Measurements from ENCODE around the gene PARD3B. TPM values are rescaled to one million over a fixed set of nuclear protein-coding genes. Genes with fewer than 3 reads are reported as not detected.

PARD3B gene
- polyA plus RNA-seq, 1 donor: 14.0 TPM

GRCh38 chr2:205290299-205290698 lies 745.0 kb downstream of the PARD3B start:
- H3K4me1 ChIP-seq (ENCODE audit: control insufficient read depth, insufficient read depth, low read length): no peaks in the 10 kb centered on the region
- H3K9me3 ChIP-seq (ENCODE audit: control insufficient read depth, low read depth, low read length): peaks cover 3% of the 10 kb centered on the region
- H3K36me3 ChIP-seq (ENCODE audit: control insufficient read depth, insufficient read depth, low read length): no peaks in the 10 kb centered on the region
- no CpG with 5 or more reads among the region's 1 CpG for WGBS (ENCODE audit: insufficient coverage, low lambda C conversion rate)
- no peak for DNase-seq
- H3K4me3 ChIP-seq (ENCODE audit: low read length): no peak overlapping the region
- H3K27me3 ChIP-seq (ENCODE audit: control insufficient read depth, insufficient read depth, low read length): no peaks in the 10 kb centered on the region
- no peak overlapping the region for H3K27ac ChIP-seq (ENCODE audit: low read length)

GRCh38 chr2:205292665-205293295 lies 747.5 kb downstream of the PARD3B start:
- H3K27ac ChIP-seq (ENCODE audit: low read length): no peak overlapping the region
- 100% methylated on average over 1 of the region's 1 CpG for WGBS (ENCODE audit: insufficient coverage, low lambda C conversion rate)
- no peak overlapping the region for H3K4me3 ChIP-seq (ENCODE audit: low read length)
- no peaks in the 10 kb centered on the region for H3K4me1 ChIP-seq (ENCODE audit: control insufficient read depth, insufficient read depth, low read length)
- DNase-seq: no peak
- H3K27me3 ChIP-seq (ENCODE audit: control insufficient read depth, insufficient read depth, low read length): no peaks in the 10 kb centered on the region
- H3K9me3 ChIP-seq (ENCODE audit: control insufficient read depth, low read depth, low read length): peaks cover 3% of the 10 kb centered on the region
- H3K36me3 ChIP-seq (ENCODE audit: control insufficient read depth, insufficient read depth, low read length): no peaks in the 10 kb centered on the region

GRCh38 chr2:205293559-205293958 lies 748.3 kb downstream of the PARD3B start:
- Histone ChIP-seq H3K4me1 (ENCODE audit: control insufficient read depth, insufficient read depth, low read length) (no peaks in the 10 kb centered on the region), H3K36me3 (ENCODE audit: control insufficient read depth, insufficient read depth, low read length) (no peaks in the 10 kb centered on the region), H3K9me3 (ENCODE audit: control insufficient read depth, low read depth, low read length) (peaks cover 3% of the 10 kb centered on the region), H3K27me3 (ENCODE audit: control insufficient read depth, insufficient read depth, low read length) (no peaks in the 10 kb centered on the region), H3K27ac (ENCODE audit: low read length) (no peak overlapping the region), H3K4me3 (ENCODE audit: low read length) (no peak overlapping the region)
- DNase-seq: no peak

- H3K36me3 ChIP-seq (ENCODE audit: control insufficient read depth, insufficient read depth, low read length): peaks cover 3% of the 10 kb centered on the region
- WGBS (ENCODE audit: insufficient coverage, low lambda C conversion rate): 100% methylated on average over 1 of the region's 4 CpGs
- no peak for DNase-seq
- H3K4me3 ChIP-seq (ENCODE audit: low read length): no peak overlapping the region
- H3K4me1 ChIP-seq (ENCODE audit: control insufficient read depth, insufficient read depth, low read length): no peaks in the 10 kb centered on the region
- H3K27me3 ChIP-seq (ENCODE audit: control insufficient read depth, insufficient read depth, low read length): no peaks in the 10 kb centered on the region
- no peak overlapping the region for H3K27ac ChIP-seq (ENCODE audit: low read length)
- no peaks in the 10 kb centered on the region for H3K9me3 ChIP-seq (ENCODE audit: control insufficient read depth, low read depth, low read length)
Observed at GRCh38 chr2:205296959-205297358, 751.7 kb downstream of the PARD3B start.

- no peak for DNase-seq
- Histone ChIP-seq H3K36me3 (ENCODE audit: control insufficient read depth, insufficient read depth, low read length) (peaks cover 4% of the 10 kb centered on the region), H3K4me3 (ENCODE audit: low read length) (no peak overlapping the region), H3K27me3 (ENCODE audit: control insufficient read depth, insufficient read depth, low read length) (no peaks in the 10 kb centered on the region), H3K9me3 (ENCODE audit: control insufficient read depth, low read depth, low read length) (no peaks in the 10 kb centered on the region), H3K4me1 (ENCODE audit: control insufficient read depth, insufficient read depth, low read length) (no peaks in the 10 kb centered on the region), H3K27ac (ENCODE audit: low read length) (no peak overlapping the region)
Observed at GRCh38 chr2:205297368-205297767, 752.1 kb downstream of the PARD3B start.

GRCh38 chr2:205297846-205298245 lies 752.6 kb downstream of the PARD3B start:
- 20% methylated on average over 2 of the region's 4 CpGs for WGBS (ENCODE audit: insufficient coverage, low lambda C conversion rate)

GRCh38 chr2:205311201-205311600 lies 765.9 kb downstream of the PARD3B start:
- 89% methylated on average over 3 of the region's 5 CpGs for WGBS (ENCODE audit: insufficient coverage, low lambda C conversion rate)
- H3K36me3 ChIP-seq (ENCODE audit: control insufficient read depth, insufficient read depth, low read length): no peaks in the 10 kb centered on the region
- no peak for DNase-seq
- no peak overlapping the region for H3K4me3 ChIP-seq (ENCODE audit: low read length)
- no peak overlapping the region for H3K27ac ChIP-seq (ENCODE audit: low read length)
- H3K4me1 ChIP-seq (ENCODE audit: control insufficient read depth, insufficient read depth, low read length): no peaks in the 10 kb centered on the region
- H3K9me3 ChIP-seq (ENCODE audit: control insufficient read depth, low read depth, low read length): no peaks in the 10 kb centered on the region
- no peaks in the 10 kb centered on the region for H3K27me3 ChIP-seq (ENCODE audit: control insufficient read depth, insufficient read depth, low read length)

More at GRCh38 chr2:205297846-205298245, 752.6 kb downstream of the PARD3B start:
- DNase-seq: peak in 1 of 2 donors; percentile 11
- Histone ChIP-seq H3K4me3 (ENCODE audit: low read length) (no peak overlapping the region), H3K27me3 (ENCODE audit: control insufficient read depth, insufficient read depth, low read length) (no peaks in the 10 kb centered on the region), H3K27ac (ENCODE audit: low read length) (no peak overlapping the region), H3K36me3 (ENCODE audit: control insufficient read depth, insufficient read depth, low read length) (peaks cover 9% of the 10 kb centered on the region), H3K9me3 (ENCODE audit: control insufficient read depth, low read depth, low read length) (no peaks in the 10 kb centered on the region), H3K4me1 (ENCODE audit: control insufficient read depth, insufficient read depth, low read length) (no peaks in the 10 kb centered on the region)

- no peaks in the 10 kb centered on the region for H3K27me3 ChIP-seq (ENCODE audit: control insufficient read depth, insufficient read depth, low read length)
- no peak overlapping the region for H3K4me3 ChIP-seq (ENCODE audit: low read length)
- DNase-seq: no peak
- no peaks in the 10 kb centered on the region for H3K36me3 ChIP-seq (ENCODE audit: control insufficient read depth, insufficient read depth, low read length)
- H3K27ac ChIP-seq (ENCODE audit: low read length): no peak overlapping the region
- WGBS (ENCODE audit: insufficient coverage, low lambda C conversion rate): 78% methylated on average over 2 of the region's 2 CpGs
- H3K9me3 ChIP-seq (ENCODE audit: control insufficient read depth, low read depth, low read length): no peaks in the 10 kb centered on the region
- H3K4me1 ChIP-seq (ENCODE audit: control insufficient read depth, insufficient read depth, low read length): no peaks in the 10 kb centered on the region
Observed at GRCh38 chr2:205321231-205321630, 776.0 kb downstream of the PARD3B start.

- H3K27me3 ChIP-seq (ENCODE audit: control insufficient read depth, insufficient read depth, low read length): no peaks in the 10 kb centered on the region
- no peak overlapping the region for H3K4me3 ChIP-seq (ENCODE audit: low read length)
- WGBS (ENCODE audit: insufficient coverage, low lambda C conversion rate): 100% methylated on average over 1 of the region's 2 CpGs
- no peaks in the 10 kb centered on the region for H3K36me3 ChIP-seq (ENCODE audit: control insufficient read depth, insufficient read depth, low read length)
- no peaks in the 10 kb centered on the region for H3K9me3 ChIP-seq (ENCODE audit: control insufficient read depth, low read depth, low read length)
- no peaks in the 10 kb centered on the region for H3K4me1 ChIP-seq (ENCODE audit: control insufficient read depth, insufficient read depth, low read length)
- no peak overlapping the region for H3K27ac ChIP-seq (ENCODE audit: low read length)
- DNase-seq: no peak
Observed at GRCh38 chr2:205323929-205324328, 778.7 kb downstream of the PARD3B start.

- no peak for DNase-seq
- H3K9me3 ChIP-seq (ENCODE audit: control insufficient read depth, low read depth, low read length): no peaks in the 10 kb centered on the region
- H3K27me3 ChIP-seq (ENCODE audit: control insufficient read depth, insufficient read depth, low read length): no peaks in the 10 kb centered on the region
- H3K4me1 ChIP-seq (ENCODE audit: control insufficient read depth, insufficient read depth, low read length): no peaks in the 10 kb centered on the region
- no peaks in the 10 kb centered on the region for H3K36me3 ChIP-seq (ENCODE audit: control insufficient read depth, insufficient read depth, low read length)
- H3K4me3 ChIP-seq (ENCODE audit: low read length): no peak overlapping the region
- no peak overlapping the region for H3K27ac ChIP-seq (ENCODE audit: low read length)
Observed at GRCh38 chr2:205324355-205324754, 779.1 kb downstream of the PARD3B start.

GRCh38 chr2:205333351-205333750 lies 788.1 kb downstream of the PARD3B start:
- Histone ChIP-seq H3K27ac (ENCODE audit: low read length) (no peak overlapping the region), H3K27me3 (ENCODE audit: control insufficient read depth, insufficient read depth, low read length) (no peaks in the 10 kb centered on the region), H3K9me3 (ENCODE audit: control insufficient read depth, low read depth, low read length) (peaks cover 4% of the 10 kb centered on the region), H3K4me3 (ENCODE audit: low read length) (no peak overlapping the region), H3K36me3 (ENCODE audit: control insufficient read depth, insufficient read depth, low read length) (no peaks in the 10 kb centered on the region), H3K4me1 (ENCODE audit: control insufficient read depth, insufficient read depth, low read length) (no peaks in the 10 kb centered on the region)
- no peak for DNase-seq
- no CpG with 5 or more reads among the region's 1 CpG for WGBS (ENCODE audit: insufficient coverage, low lambda C conversion rate)

Data from large intestine (tissue), 3 donors.